GM13977 (cell line): ENCODE data around the gene PDIA2.
"Not testable (repeated sequence)": the region's sequence is repeated elsewhere in the genome, so short reads cannot be mapped to it uniquely, and the experiment has no call there.

Source experiments
- DNase-seq: peaks from one replicate; pipeline ENCODE4 v3.0.0; 2012; ENCODE audit warnings: low spot score
- in situ Hi-C: fragments of 300-500 bp; cut with MboI; formaldehyde crosslinking; loops from one replicate; pipeline ENCODE4 v1.12.0; 2022; ENCODE audit warnings: low sequenced_read_pairs, low pct_unique_long_range_greater_than_20kb, mixed read lengths, inconsistent platforms; ENCODE audit not compliant: unreplicated experiment
- TF ChIP-seq, protein P1 (sequence below): IDR thresholded peaks from 2 replicates; pipeline ENCODE4 v1.5.1; 2012; ENCODE audit warnings: mild to moderate bottlenecking, control low read depth; ENCODE audit not compliant: insufficient read depth; ENCODE audit errors: extremely low read depth, missing control alignments

Gene PDIA2

GRCh38 chr16:324451-325334 lies 41.7 kb downstream of the PDIA2 start:
- DNase-seq = peak; percentile 78
- in situ Hi-C loops = no loop called here
- TF ChIP-seq, protein P1, sequence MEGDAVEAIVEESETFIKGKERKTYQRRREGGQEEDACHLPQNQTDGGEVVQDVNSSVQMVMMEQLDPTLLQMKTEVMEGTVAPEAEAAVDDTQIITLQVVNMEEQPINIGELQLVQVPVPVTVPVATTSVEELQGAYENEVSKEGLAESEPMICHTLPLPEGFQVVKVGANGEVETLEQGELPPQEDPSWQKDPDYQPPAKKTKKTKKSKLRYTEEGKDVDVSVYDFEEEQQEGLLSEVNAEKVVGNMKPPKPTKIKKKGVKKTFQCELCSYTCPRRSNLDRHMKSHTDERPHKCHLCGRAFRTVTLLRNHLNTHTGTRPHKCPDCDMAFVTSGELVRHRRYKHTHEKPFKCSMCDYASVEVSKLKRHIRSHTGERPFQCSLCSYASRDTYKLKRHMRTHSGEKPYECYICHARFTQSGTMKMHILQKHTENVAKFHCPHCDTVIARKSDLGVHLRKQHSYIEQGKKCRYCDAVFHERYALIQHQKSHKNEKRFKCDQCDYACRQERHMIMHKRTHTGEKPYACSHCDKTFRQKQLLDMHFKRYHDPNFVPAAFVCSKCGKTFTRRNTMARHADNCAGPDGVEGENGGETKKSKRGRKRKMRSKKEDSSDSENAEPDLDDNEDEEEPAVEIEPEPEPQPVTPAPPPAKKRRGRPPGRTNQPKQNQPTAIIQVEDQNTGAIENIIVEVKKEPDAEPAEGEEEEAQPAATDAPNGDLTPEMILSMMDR = no peak

DNA sequence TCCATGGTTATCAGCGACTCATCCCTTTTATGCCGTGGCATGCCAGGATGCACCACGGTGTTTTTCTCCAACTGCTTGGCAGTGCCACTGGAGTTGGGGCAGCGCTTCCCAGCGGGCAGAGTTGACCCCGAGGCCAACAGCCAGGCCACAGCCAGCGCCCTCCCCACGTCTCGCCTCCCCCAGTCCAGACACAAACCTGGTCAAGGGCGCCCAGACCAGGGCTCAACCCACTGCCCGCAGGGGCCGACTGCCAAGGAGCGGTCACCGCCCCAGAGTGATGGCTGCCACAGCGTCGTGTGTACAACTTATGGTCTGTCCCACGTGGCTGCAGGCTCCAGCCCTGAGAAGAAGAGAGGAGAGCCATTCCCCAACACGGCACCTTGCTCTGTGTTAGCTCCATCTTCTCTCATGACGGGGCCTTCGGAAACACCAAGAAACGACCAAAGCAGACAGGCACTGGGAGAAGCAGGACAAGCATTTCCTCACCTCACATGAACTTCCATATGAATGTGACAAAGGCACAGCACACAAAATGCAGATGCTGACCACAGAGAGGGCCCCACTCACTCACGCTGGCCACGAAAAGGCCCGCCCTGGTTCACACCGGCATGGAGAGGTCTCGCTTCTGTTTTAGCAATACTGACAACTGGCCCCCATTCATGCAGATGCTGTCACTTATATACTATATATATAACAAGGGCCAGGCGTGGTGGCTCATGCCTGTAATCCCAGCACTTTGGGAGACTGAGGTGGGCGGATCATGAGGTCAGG lies 42.6 kb downstream of the PDIA2 start:
- in situ Hi-C loops = no loop called here
- DNase-seq = no peak
- TF ChIP-seq, protein P1 = no peak

DNA sequence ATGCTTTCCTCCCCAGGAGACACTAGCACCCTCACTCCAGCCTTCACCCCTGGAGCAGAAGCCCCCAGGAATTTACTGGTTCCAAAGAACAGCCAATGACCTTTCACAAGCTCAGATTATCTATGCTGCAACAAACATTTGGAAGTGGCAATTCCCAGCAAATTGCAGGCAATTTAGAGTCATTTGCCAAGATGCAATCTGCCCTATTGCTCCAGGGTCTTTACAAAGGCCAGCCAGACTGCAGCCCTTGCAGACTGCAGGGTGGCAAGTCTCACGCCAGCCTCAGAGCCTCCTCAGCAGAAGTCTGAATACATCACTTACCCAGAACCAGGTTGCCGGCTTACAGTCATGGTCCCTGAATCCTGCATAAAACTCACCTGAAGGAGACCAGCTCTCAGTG lies 47.8 kb downstream of the PDIA2 start:
- DNase-seq = no peak
- in situ Hi-C loops = no loop called here
- TF ChIP-seq, protein P1 = no peak

- in situ Hi-C loops, DNase-seq: not testable (repeated sequence)
Measured at GRCh38 chr16:331181-331814, 48.3 kb downstream of the PDIA2 start.

DNA sequence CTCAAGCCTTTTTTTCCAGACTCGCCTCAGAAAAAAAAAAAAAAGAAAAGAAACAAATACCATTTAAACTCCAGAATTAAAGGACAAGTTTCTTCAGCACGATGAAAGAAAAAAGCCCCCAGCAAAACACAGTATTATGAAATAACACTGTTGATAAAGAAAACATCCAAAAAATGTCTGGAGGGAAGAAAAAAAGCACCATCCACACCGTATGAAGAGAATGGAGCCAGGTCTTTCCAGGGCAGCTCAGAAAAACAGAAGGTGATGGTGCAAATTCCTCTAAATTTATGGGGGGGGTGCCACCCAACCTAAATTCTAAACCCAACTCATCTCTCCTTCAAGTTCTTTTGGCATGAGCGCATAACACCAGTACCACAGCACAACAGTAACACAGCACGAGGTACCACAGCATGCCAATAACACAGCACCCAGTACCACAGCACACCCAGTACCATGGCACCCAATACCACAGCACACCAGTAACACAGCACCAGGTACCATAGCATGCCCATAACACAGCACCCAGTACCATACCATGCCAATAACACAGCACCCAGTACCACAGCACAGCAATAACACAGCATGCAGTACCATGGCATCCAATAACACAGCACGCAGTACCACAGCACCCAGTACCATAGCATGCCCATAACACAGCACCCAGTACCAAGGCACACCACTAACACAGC lies 50.6 kb downstream of the PDIA2 start:
- no peak for DNase-seq
- TF ChIP-seq, protein P1 = no peak
- in situ Hi-C loops = no loop called here

DNA sequence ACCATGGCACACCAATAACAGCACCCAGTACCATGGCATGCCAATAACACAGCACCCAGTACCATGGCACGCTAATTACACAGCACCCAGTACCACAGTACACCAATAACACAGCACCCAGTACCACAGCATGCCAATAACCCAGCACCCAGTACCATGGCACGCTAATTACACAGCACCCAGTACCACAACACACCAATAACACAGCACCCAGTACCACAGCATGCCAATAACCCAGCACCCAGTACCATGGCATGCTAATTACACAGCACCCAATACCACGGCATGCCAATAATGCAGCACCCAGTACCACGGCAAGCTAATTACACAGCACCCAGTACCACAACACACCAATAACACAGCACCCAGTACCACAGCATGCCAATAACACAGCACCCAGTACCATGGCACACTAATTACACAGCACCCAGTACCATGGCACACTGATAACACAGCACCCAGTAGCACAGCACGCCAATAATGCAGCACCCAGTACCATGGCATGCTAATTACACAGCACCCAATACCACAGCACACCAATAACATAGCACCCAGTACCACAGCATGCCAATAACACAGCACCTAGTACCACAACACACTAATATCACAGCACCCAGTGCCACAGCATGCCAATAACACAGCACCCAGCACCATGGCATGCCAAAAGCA lies 51.3 kb downstream of the PDIA2 start:
- DNase-seq, in situ Hi-C loops: not testable (repeated sequence)

DNA sequence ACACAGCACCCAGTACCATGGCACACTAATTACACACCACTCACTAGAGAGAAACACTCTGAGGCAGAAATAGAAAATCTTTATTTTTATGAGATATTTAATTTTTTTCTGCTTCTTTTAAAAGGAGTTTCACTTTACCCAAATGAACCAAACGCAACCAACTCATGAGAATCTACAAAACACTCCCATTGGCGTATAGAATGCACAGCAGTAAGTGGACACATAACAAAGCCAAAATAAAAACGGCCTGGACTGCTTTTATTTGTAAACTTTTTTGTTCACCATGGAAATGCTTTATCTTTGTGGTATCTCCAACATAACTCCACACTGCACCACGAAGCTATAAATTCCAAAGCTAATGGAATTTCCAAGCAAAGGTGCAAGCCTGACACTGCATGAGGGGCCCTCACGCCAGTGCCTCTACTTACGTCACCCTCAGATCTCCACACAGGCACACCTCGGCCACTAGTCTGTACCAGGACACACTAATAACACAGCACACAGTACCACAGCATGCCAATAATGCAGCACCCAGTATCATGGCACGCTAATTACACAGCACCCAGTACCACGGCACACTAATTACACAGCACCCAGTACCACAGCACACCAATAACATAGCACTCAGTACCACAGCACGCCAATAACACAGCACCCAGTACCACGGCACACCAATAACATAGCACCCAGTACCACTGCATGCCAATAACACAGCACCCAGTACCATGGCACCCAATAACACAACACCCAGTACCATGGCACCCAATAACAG lies 52.1 kb downstream of the PDIA2 start:
- in situ Hi-C loops, DNase-seq: not testable (repeated sequence)
